Measurements from ENCODE around the gene GOLGA6D.
"Not testable (repeated sequence)": the region's sequence is repeated elsewhere in the genome, so short reads cannot be mapped to it uniquely, and the experiment has no call there.

Gene GOLGA6D

DNA sequence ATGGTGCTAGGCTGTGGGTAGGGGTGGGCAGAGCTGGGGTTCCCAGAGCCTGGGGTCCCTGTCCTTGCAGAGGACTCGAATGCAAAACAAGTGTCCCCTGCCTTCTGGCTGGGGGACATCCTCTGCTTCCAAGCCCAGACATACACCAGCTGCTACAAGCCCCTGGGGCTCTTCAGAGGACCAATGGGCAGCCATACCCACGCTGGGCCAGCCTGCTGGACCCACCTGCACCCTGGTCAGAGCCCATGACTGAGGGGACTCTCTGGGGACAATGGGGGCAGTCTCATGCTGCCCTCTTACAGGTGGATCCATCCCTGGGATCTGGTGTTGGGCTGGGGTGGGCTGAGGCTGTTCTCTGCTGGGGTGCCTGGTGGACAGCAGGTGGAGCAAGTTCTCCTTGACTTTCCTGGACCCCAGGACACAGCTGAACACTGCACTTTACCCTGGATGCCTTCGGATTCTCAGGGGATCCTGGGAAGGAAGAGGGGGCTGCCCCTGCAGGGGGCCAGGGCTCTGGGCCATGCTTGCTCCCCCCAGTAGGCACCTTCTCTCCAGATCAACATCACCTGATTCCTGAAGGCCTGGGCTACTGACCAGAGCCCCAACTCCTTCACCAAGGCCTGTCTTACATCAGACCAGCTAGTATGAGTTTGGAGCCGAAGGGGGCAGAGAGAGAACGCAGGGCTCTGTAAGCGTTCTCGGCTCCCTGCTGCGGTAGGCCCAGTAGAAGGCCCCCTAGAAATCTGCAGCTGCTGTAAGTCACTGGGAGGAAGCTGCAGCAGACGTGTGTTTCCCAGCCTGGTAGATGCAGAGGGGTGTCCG lies 46.1 kb downstream of the GOLGA6D start:
- DNase-seq (ENCODE audit: insufficient read length, low spot score) (no peak), FAIRE-seq (no peak)
- TF ChIP-seq, protein P1, sequence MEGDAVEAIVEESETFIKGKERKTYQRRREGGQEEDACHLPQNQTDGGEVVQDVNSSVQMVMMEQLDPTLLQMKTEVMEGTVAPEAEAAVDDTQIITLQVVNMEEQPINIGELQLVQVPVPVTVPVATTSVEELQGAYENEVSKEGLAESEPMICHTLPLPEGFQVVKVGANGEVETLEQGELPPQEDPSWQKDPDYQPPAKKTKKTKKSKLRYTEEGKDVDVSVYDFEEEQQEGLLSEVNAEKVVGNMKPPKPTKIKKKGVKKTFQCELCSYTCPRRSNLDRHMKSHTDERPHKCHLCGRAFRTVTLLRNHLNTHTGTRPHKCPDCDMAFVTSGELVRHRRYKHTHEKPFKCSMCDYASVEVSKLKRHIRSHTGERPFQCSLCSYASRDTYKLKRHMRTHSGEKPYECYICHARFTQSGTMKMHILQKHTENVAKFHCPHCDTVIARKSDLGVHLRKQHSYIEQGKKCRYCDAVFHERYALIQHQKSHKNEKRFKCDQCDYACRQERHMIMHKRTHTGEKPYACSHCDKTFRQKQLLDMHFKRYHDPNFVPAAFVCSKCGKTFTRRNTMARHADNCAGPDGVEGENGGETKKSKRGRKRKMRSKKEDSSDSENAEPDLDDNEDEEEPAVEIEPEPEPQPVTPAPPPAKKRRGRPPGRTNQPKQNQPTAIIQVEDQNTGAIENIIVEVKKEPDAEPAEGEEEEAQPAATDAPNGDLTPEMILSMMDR (IDR thresholded peaks at IDR 0.05; ENCODE audit: insufficient read depth, missing control alignments) = no peak

GRCh38 chr15:75329571-75329970 lies 46.9 kb downstream of the GOLGA6D start:
- TF ChIP-seq, protein P1 (IDR thresholded peaks at IDR 0.05; ENCODE audit: insufficient read depth, missing control alignments) = no peak
- FAIRE-seq (no peak), DNase-seq (ENCODE audit: insufficient read length, low spot score) (no peak)

- FAIRE-seq; DNase-seq (ENCODE audit: insufficient read length, low spot score): not testable (repeated sequence)
These were observed 49.5 kb downstream of the GOLGA6D start for GRCh38 chr15:75332093-75332492.

GRCh38 chr15:75333654-75334419 lies 51.2 kb downstream of the GOLGA6D start:
- not testable (repeated sequence) for DNase-seq (ENCODE audit: insufficient read length, low spot score); FAIRE-seq

DNA sequence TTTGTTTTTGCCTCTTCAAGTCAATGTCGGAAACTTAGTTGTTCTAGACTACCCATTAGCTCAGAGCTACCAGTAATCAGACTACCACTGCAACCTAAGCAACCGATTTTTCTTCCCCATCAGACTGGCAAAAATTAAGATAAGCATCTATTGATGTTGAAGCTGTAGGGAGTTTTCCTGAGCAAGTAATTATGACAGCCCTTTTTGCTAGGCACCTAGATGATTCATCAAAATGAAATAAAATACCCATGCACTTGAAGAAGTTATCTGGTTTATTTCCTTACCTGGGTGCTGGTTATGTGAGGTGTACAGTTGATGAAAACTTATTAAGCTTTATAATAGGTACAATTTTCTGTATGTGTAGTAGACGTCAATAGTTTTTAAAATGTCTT lies 52.7 kb downstream of the GOLGA6D start:
- no peak for DNase-seq (ENCODE audit: insufficient read length, low spot score)
- TF ChIP-seq, protein P1 (IDR thresholded peaks at IDR 0.05; ENCODE audit: insufficient read depth, missing control alignments) = no peak
- FAIRE-seq = no peak

GRCh38 chr15:75335705-75336355 lies 53.2 kb downstream of the GOLGA6D start, which contains the start of gene COMMD4:
COMMD4 (plus strand) TSS chr15:75336063; CDS start chr15:75336090, 27 bp downstream.
- TF ChIP-seq, protein P1 (IDR thresholded peaks at IDR 0.05; ENCODE audit: insufficient read depth, missing control alignments) = no peak
- no peak for FAIRE-seq
- DNase-seq (ENCODE audit: insufficient read length, low spot score) = no peak

DNA sequence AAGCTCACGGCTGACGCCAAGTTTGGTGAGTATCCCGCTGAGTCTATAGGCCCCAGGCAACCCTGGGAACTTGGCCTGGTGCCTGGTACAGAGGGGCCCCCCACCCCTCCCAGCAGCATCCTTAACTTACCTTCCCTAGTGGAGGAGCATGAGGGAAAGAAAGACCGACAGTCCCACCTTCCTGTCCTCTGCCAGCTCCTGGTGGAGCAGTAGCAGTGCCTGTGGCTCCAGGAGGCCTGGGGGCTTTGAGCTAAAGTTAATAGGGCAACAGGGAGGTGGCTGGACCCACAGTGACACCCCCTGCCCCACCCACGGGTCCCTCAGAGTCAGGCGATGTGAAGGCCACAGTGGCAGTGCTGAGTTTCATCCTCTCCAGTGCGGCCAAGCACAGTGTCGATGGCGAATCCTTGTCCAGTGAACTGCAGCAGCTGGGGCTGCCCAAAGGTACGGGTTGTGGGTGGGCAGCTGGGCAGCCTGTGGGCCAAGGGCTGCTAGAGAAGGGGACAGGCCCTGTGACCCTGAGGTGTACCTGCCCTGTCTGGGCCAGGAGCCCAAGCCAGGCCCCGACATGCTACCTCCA lies 56.1 kb downstream of the GOLGA6D start:
- FAIRE-seq (no peak), DNase-seq (ENCODE audit: insufficient read length, low spot score) (no peak)
- TF ChIP-seq, protein P1 (IDR thresholded peaks at IDR 0.05; ENCODE audit: insufficient read depth, missing control alignments) = no peak

Data from D721Med (cell line).